Measurements from ENCODE around the gene ZSWIM3.

ZSWIM3 gene

DNA sequence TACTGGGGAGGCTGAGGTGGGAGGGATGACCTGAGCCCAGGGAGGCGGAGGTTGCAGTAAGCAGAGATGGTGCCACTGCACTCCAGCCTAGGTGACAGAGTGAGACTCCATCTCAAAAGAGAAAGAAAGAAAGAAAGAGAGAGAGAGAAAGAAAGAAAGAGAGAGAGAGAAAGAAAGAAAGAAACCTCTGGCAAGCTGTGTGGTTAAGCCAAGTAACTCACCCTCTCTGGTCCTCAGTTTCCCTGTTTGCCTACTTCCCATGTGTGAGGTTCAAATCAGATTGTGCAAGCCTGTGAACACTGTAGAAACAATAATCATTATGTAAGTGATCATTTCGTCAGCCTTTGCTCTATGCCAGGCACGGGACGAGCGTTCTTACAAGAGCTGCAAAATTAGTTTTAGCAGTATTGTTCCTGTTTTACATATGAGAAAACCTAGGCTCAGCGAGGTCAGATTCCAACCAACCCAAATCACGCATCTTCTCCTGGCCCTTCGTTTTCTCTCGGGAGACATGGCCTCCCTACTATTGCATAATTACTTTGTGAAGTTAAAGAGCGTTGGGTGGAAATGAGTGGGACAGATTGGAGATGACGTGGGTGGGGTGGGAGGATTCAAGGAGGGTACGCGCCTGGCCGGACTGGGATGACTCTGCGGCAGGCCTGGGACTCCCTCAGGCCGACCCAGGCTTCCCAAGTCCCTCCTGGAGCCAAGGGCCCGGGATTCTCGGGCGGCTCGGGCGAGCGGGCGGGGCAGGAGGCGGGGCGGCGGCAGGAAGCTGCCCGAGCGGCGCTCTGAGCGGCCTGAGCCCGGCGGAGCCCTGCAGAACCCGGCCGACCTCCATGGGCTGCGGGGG is 24.2 kb upstream of the ZSWIM3 start, which contains the start of gene SNX21:
Gene SNX21, plus strand, starts transcription at position 770 of the 853 bp plus-strand sequence. CDS start 121 bp downstream, outside the sequence.
- DNase-seq (ENCODE audit: low spot score) = peak; percentile 92

DNA sequence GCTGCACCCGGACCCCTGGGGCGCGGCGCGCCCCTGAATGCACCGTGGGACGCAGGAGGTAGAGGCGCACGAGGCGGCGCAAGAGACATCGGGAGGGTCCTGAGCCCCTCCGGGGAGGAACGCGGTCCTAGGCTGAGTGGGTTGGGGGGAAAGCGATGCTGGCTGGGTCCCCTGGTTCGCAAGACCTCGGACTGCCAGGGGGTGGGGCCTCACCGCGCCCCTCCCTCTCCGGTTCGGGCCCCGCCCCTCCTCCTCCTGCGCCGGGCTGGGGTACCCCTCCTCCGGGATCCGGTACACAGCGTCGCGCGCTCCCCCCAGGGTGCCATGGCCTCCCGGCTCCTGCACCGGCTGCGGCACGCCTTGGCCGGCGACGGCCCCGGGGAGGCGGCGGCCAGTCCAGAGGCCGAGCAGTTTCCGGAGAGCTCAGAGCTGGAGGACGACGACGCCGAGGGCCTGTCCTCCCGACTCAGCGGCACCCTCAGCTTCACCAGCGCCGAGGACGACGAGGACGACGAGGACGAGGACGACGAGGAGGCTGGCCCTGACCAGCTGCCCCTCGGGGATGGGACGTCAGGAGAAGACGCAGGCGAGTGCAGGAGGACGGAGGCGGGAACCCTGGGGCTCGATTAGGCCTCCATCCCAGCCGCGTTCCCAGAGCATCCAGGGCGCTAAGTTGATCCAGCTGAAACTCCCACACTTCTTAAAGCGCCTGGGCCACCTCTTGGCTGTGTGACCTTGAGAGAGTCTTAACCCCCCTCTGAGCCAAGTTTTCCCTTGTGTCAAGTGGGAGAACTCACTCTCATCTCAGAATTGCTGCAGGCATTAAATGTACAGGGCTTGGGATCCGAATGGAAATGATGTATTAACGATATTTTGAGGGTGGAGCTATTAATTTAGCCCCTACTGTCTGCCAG is 23.3 kb upstream of the ZSWIM3 start:
- peak; percentile 98 for DNase-seq (ENCODE audit: low spot score)

DNA sequence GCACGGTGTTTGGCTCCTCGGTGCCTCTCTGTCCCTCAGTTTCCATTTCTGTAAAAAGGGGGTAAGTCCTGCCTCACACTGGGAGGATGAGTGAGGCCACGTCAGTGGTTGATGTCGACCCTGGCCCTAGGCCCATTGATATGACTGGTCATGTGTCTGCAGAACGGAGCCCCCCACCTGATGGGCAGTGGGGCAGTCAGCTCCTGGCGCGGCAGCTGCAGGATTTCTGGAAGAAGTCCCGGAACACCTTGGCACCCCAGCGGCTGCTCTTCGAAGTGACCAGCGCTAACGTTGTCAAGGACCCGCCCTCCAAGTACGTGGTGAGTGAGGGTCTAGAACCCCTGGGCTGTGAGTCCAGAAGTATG is 22.6 kb upstream of the ZSWIM3 start:
- DNase-seq (ENCODE audit: low spot score) = no peak

DNA sequence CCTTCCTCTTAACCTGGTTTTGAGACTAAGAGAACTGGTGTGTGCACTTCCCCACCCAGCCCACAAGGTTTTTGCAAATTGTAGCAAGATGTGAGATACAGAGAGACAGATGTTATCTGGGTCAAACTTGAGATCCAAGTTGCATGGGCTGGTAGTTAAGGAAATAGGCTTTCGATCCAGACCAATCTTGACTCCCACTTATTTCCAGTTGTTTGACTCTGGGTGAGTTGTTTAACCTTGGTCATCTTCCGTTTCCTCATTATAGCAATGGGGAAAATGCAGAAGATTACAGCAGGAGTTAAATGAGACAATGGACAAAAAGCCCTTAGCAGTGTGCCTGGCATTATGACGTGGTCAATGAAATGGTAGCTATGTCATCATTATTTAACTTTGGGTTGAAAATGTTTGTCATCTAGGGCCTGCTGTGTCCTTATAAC is 22.1 kb upstream of the ZSWIM3 start:
- DNase-seq (ENCODE audit: low spot score) = no peak

- no peak for DNase-seq (ENCODE audit: low spot score)
Measured at GRCh38 chr20:45835825-45836224, 21.6 kb upstream of the ZSWIM3 start.

- DNase-seq (ENCODE audit: low spot score) = no peak
Measured at GRCh38 chr20:45836841-45837240, 20.6 kb upstream of the ZSWIM3 start.

GRCh38 chr20:45840700-45841198 is 16.7 kb upstream of the ZSWIM3 start:
- DNase-seq (ENCODE audit: low spot score) = no peak

DNA sequence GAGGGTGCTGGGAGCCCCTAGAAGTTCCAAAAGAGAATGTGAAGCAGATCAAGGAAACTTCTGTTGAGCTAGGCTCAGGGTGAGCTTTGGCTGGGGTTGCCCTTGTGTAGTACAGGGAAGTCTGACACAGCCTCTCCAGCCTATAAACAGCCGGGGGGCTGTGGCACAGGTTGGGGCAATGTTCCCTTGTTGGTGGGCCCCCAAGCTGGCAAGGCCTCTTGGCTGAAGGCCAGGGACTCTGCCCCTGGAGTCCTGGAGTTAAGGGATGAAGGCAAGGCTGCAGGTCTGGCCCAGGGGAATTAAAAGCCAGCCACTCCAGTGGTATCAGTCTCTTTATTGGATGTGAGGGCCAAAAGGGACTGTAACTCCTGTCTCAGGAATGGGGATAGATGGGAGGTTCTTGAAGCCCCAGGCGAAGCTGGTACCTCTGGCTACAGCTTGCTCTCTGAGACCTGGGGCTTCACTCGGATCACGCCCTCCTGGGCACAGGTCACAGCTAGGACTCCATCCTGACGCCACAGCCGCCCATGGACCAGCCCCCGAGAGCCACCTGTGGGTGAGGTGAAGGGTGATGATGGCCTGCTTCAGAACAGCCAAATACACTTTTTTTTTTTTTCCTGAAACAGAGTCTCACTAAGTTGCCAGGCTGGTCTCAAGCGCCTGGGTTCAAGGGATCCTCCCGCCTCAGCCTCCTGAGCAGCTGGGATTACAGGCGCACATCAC is 15.8 kb upstream of the ZSWIM3 start:
- no peak for DNase-seq (ENCODE audit: low spot score)

GRCh38 chr20:45842169-45842812 is 15.1 kb upstream of the ZSWIM3 start:
- DNase-seq (ENCODE audit: low spot score) = no peak

GRCh38 chr20:45843506-45843905 is 13.9 kb upstream of the ZSWIM3 start:
- DNase-seq (ENCODE audit: low spot score) = no peak

- DNase-seq (ENCODE audit: low spot score) = no peak
Measured at GRCh38 chr20:45845452-45845851, 12.0 kb upstream of the ZSWIM3 start.

GRCh38 chr20:45848421-45848820 is 9.0 kb upstream of the ZSWIM3 start:
- DNase-seq (ENCODE audit: low spot score) = no peak

GRCh38 chr20:45848969-45849582 is 8.3 kb upstream of the ZSWIM3 start:
- DNase-seq (ENCODE audit: low spot score) = no peak

DNA sequence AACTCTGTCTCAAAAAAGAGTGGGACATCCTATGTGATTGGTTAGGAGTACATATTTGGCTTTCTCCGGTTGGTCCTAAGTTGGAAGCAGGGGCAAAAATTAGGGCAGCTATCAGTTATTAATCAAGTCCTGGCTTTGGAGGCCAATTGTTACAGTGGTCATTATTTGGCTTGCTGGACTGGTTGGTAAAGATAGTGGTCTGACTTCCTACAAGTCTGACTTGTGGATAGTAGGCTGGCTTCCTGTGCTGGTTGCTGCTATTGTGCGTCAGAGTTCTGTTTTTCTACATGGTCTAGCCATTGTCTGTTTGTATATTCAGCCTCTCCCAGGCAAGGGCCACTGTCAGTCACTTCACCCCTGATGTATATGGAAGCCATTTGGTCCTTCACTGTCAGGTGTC is 7.2 kb upstream of the ZSWIM3 start:
- DNase-seq (ENCODE audit: low spot score) = no peak

- DNase-seq (ENCODE audit: low spot score) = no peak
Measured at GRCh38 chr20:45850926-45851325, 6.5 kb upstream of the ZSWIM3 start.

DNA sequence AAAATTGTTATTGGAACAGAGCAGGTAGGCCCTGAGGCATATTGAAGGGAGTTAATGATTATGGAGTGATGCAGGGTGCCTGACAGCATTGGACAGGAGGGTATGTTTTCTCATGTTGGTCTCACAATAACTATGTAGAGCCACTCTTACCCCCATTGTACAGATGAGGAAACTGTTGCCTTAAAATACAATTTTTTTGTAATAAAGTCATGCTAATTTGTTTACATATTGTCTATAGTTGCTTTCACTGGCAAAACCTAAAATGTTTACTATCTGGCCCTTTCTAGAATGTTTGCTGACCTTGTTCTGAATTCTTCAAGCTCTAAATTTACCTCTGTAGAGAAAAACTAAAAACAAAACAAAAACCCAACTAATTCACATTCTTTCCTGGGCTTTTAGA is 5.9 kb upstream of the ZSWIM3 start:
- no peak for DNase-seq (ENCODE audit: low spot score)

DNA sequence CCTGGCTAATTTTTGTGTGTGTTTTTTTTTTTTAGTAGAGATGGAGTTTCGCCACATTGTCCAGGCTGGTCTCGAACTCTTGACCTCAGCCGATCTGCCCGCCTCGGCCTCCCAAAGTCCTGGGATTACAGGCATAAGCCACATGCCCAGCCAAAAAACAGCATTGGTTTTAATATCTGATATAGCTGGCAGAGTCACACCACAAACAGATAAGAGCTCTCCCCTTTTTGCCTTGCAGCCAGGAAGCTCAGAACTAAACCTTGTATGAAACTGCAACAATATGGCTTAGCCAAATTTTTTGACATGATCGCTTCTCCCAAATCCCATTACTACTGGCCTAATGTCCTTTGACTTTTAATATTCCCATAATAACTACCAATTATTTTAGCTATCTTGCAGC is 5.1 kb upstream of the ZSWIM3 start:
- no peak for DNase-seq (ENCODE audit: low spot score)

DNA sequence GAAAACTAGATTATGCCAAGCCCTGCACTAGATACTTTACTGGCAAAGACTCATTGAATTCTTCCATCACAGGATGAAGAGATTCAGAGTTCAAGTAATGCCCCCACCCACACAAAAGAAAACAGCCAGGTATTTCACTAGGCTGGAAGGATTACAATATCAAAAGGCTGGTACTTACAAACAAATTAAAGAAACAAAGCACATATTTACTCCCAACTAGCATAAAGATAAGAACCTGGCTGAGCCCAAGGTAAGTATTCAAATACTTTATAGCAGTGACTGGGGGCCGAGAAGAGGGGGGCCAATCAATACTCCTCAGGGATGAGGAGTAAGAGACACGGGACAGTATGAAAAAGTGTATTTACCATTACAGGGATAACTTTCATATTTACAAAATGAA is 3.9 kb upstream of the ZSWIM3 start:
- DNase-seq (ENCODE audit: low spot score) = peak; percentile 24

GRCh38 chr20:45857882-45858216 is 435 bp downstream of the ZSWIM3 start:
- DNase-seq (ENCODE audit: low spot score) = peak; percentile 83

- DNase-seq (ENCODE audit: low spot score) = no peak
Measured at GRCh38 chr20:45859916-45860315, 2.5 kb downstream of the ZSWIM3 start.

DNA sequence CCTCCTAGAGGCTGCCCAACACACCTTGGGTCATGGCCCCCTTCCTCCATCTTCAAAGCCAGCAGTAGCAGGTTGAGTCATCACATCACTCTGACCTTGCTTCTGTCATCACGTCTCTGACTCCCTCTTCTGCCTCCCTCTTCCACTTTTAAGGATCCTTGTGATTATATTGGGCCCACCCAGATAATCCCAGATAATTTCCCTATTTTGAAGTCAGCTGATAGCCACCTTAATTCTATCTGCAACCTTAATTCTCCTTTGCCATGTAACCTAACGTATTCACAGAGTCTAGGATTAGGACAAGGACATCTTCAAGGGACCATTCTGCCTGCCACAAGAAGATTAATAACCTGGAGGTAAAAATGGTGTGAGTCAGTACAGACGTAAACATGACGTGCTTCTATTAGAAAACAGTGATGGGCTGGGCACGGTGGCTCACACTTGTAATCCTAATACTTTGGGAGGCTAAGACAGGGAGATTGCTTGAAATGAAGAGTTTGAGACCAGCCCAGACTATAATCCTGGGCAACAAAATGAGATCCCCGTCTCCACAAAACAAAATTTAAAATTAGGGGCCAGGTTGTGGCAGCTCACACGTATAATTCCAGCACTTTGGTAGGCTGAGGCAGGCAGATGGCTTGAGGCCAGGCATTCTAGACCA is 3.3 kb downstream of the ZSWIM3 start:
- DNase-seq (ENCODE audit: low spot score) = no peak

Measured in iPS-NIHi11 (cell line).